ENCODE data around the gene RNF114.
A peak's percentile ranks its signal among the peaks of the same experiment; 100 is the strongest.

RNF114 gene

DNA sequence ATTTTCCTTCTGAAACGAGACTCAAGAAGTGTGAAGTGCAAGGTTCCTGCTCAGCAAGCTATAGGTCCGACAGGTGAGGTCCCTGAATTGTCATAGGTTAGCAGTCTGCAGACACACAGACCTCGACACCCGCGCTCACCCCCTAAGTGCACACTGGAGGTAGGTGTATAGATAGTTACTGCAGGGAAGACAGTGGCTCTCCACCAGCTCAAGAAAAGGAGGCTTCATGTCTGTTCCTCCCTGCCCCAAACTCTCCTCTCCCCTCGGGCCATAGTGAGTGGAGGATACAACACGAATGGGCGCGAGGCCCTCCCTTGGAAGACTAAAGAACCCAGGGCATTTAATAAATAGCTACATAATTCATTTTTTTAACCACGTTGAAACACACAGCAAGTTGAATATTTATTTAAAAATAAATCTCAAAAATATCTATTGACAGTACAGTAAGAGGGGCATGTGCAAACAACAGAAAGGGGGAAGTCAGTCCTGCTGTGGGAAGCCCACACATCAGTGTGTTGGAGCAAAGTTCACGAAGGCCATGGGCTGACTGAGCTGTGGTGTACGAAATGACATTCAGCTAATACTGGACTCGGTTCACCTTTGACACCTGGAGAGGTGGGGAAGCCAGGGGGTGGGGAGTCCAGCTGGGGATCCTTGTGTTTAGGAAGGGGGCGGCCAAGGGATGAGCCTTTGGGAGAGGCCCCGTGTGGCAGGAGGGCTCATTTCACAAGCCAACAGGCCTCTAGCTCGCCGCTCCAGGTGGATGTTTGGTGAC lies 31.6 kb upstream of the RNF114 start:
- DNase-seq, result no peak

DNA sequence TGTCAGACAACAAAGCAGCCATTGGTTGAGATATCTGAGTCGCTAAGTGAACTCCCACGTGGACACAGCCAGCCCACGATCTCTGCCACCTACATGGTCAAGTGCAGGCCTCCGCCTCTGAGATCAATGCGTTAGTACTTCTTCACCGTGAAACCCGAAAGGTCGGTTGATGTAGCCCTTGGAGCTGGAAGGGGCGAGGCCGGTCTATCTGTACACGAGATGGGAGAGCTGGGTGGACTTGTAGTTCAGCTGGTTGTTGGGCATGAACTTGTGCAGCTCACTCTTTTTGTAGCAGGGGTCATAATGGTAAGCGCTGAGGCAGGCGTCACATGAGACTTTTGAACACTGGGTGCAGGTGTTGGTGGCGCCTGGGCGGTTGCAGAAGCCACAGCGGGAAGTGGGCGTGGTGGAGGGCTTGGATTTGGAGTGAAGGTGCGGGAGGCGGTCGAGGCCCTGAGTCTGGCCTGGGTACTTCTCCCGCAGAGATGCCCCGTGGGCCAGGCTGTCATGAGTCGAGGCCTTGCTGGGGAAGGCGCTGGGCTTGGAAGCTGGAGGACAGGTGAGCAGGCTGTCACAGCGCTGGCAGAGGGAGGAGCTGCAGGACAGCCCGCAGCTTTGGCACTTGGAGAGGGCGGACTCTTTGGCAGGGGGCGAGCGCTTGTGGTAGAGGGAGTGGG lies 30.6 kb upstream of the RNF114 start:
- DNase-seq, result no peak

- DNase-seq, result no peak
These were observed 30.0 kb upstream of the RNF114 start for GRCh38 chr20:49906101-49906604.

- DNase-seq, result no peak
These were observed 29.5 kb upstream of the RNF114 start for GRCh38 chr20:49906615-49907154.

- no peak for DNase-seq
These were observed 28.6 kb upstream of the RNF114 start for GRCh38 chr20:49907405-49908257.

DNA sequence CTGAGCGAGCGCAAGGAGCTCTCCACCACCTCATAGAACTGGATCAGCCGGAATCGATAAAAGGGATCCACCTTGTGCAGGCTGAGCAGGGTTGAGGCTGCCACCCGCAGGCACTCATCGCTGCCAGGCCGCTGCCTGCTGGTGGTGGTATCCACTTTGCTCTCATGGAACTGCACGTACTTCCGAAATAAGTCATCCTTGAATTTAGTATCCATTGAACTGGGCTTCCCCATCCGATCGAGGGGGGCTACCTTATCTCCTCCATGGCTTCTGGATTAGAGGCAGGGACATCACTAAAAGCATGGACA lies 28.0 kb upstream of the RNF114 start:
- no peak for DNase-seq

- DNase-seq, result no peak
These were observed 26.5 kb upstream of the RNF114 start for GRCh38 chr20:49909499-49910339.

- no peak for DNase-seq
These were observed 25.9 kb upstream of the RNF114 start for GRCh38 chr20:49910340-49910706.

DNA sequence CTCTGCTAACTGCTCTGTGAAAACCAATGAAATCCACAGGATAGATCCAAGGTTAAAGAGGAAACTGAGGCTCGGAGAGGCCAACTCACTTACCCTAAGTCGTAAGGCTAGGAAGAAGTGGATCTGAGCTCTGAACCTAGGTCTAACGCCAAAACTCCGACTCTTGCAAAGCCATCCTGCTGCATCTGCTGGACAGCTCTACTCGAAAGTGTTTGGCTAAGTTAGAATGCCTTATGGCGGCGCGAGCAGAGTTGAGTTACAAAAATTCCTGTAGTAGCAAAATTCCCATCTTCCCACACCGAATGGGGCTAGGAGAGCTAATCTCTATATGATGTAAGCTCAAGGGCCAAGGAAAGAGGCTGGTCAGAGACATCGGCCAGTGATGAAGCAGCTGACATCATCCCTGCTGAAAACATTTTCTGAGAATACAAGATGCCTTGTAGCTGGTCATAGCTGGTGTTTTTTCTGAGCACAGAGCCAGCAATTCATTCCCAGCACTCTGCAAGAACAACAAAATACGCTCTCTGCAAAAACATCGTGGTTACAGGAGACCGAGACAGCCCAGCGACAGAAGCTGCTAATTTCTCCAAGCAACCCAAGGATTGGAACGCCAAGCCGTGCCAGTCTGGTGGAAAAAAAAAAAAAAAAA lies 22.7 kb upstream of the RNF114 start:
- no peak for DNase-seq

DNA sequence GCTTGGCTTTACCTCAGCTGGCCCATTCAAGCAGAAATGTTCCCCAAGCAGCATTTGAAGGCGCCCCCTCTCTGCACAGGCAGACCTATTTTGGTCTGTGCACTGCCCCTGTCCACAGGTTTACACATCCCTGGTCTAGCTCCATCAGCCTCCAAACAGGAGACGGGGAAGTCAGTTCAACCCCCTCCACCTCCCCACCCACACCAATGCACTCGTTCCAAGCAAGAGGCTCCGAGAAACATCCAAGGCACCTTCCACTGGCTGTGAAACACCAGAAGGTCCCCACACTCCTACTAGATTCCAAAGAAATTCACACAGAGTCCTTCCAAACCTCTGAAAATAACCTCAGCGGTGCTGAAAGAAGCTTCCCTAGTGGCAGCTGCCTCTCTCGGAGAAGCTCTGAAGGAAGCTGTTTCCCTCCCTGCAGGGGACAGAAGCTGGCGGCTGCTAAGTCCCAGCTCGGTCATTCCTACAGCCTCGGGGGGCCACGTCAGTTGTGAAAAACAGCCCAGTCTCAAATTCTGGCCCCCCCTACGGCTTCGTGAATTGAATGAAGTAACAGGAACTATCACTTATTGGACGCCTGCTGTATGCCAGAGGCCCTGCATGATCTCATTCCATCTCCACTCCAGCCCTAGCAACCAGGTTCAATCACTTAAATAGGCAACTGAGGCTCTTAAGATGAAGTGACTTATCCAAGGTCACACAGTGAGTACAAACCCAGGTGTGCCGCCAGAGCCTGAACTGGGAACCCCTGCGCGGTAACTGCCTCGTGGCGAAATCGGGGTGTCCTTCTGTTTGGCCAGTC lies 21.7 kb upstream of the RNF114 start:
- no peak for DNase-seq

DNA sequence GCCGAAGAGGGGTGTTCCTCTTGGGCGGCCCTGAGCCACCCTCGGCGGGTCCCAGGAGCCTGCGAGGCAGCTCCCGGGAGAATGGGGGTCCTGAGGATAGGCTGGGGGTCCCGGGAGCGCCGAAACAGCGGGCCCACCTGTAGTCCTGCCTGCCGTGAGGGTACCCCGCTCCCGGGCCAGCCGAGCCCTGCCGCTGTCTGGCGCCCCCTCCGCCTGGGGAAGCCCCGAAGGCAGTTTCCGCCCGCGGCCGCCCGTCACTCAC lies 21.1 kb upstream of the RNF114 start:
- DNase-seq, result no peak

GRCh38 chr20:49915380-49916145 lies 20.6 kb upstream of the RNF114 start, which contains the start of gene SPATA2:
TSS of gene SPATA2 (minus strand) at chr20:49915529. CDS start at chr20:49908490, 7,039 bp downstream.
- peak; percentile 43 for DNase-seq

DNA sequence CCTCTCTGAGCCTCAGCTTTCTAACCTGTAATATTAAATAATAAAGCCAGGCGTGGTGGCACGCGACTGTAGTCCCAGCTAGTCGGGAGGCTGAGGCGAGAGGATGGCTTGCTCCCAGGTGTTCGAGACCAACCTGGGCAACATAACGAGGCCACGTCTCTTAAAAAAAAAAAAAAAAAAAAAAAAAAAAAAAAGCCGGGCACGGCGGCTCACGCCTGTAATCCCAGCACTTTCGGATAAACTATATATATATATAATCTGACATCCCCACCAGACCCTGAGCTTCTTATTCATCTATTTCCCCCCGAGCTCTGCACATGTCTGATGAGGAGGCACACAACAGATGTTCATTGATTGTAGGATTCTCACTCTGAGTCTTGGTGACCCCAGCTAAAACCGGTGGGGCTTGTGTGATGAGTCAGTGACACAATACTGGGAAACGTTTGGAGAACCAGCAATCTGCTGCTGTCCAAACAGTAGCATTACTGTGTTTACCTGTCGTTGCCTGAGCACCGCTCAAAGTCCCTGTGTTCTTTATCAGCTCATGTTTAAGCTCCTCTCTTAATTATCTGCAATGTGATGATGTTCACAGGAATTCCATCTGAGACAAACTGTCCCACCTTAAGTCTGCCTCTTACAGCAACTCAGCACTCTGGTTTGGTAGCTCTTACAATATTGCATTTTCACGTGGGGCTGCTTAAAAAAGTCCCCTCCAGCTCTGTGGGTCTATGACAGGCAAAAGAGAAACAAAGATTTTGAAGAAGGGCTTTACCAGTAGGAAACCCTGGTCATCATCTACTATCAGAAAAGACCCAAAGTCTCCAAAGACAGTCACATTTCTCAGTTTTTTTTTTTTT lies 19.8 kb upstream of the RNF114 start:
- no peak for DNase-seq

GRCh38 chr20:49918446-49918845 lies 17.8 kb upstream of the RNF114 start:
- DNase-seq, result no peak

GRCh38 chr20:49919009-49919408 lies 17.2 kb upstream of the RNF114 start:
- no peak for DNase-seq

DNA sequence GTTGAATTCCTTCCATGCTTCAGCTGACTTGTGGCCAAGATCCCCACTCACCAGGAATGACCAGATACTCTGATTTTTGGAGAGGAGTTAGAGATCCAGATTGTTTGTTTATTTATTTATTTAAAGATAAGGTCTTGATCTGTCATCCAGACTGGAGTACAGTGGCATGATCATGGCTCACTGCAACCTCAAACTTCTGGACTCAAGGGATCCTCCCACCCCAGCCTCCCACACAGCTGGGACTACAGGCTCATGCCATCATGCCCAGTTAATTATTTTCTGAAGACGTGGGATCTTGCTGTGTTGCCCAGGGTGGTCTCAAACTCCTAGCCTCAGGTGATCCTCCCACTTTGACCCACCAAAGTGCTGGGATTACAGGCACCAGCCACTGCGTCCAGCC lies 16.7 kb upstream of the RNF114 start:
- DNase-seq, result no peak

DNA sequence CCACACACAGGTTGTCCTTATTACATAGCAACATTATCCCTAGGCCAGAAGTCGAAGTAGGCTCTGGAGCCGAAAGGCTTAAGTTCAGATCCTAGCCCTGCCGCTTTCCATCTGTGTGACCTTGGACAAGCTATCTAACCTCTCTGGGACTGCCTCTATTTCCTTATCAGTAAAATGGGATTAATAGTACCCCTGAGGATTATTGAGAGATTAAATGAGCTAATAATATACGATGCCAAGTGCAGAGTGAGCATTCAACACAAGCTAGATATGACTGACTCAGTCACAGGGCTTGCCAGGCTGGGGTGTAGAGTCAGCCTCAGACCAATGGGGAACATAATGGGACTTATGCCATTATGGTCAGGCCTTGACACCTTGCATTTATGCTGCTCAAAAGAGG lies 11.9 kb upstream of the RNF114 start:
- DNase-seq, result no peak

DNA sequence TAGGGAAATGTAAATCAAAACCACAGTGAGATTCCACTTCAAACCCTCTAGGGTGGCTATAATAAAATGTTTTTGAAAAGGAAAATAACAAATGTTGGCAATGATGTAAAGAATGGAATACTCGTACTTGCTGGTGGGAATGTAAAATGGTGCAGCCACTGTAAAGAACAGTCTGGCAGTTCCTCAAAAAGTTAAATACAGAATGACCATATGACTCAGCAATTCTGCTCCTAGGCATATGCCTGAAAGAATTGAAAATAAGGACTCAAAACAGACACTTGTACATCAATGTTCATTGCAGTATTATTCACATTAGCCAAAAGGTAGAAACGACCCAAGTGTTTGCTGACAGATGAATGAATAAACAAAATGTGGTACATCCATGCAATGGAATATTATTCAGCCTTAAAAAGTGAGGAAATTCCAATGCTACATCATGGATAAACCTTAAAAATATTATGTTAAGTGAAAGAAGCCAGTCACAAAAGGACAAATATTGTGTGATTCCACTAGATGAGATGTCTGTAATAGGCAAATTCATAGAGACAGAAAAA lies 10.2 kb upstream of the RNF114 start:
- no peak for DNase-seq
